ENCODE measurements around the gene FLNB. TPM values are rescaled to one million over a fixed set of nuclear protein-coding genes. Genes with fewer than 3 reads are reported as not detected.
A peak's percentile ranks its signal among the peaks of the same experiment; 100 is the strongest.

Gene FLNB
- total and polyA plus RNA-seq, 2 of the 13 experiments (the other 11 are each of a cell fraction or from before 2014, with no cell fraction given): 106 to 130 TPM

- TF ChIP-seq ZBTB2 (CRISPR knock-in tag; IDR thresholded peaks at IDR 0.05; ENCODE audit: low read depth): peak; percentile 48; the same call in 1 of the 2 replicates
- 0 out of 2 replicates have a peak, but pooled peaks have one; percentile 7 for TF ChIP-seq RFX5 (IDR thresholded peaks at IDR 0.05; ENCODE audit: low read depth, low read length)
- peak; percentile 95 for TF ChIP-seq MED8 (CRISPR knock-in tag; IDR thresholded peaks at IDR 0.05; ENCODE audit: insufficient replicate concordance)
- peak; percentile 95 to 96 for TF ChIP-seq EP300 (IDR thresholded peaks at IDR 0.05; ENCODE audit: low read depth in 2 of 2, low read length in 2 of 2)
- TF ChIP-seq EP300 (CRISPR knock-in tag; IDR thresholded peaks at IDR 0.05; ENCODE audit: borderline replicate concordance): peak; percentile 84; the same call in 1 of the 2 replicates
- TF ChIP-seq LCORL (IDR thresholded peaks at IDR 0.05): no peak
- peak; percentile 72 for TF ChIP-seq LCORL (CRISPR knock-in tag; IDR thresholded peaks at IDR 0.05)
- TF ChIP-seq ZSCAN29 (CRISPR knock-in tag; conservative IDR thresholded peaks at IDR 0.05): peak; percentile 80
- TF ChIP-seq HMGXB3 (CRISPR knock-in tag; IDR thresholded peaks at IDR 0.05; ENCODE audit: borderline replicate concordance): peak; percentile 18; the same call in 1 of the 2 replicates
- TF ChIP-seq JUNB (CRISPR knock-in tag; IDR thresholded peaks at IDR 0.05; ENCODE audit: borderline replicate concordance): peak; percentile 54; the same call in 1 of the 2 replicates
- TF ChIP-seq PRDM15 (CRISPR knock-in tag; IDR thresholded peaks at IDR 0.05): peak; percentile 49; the same call in 1 of the 2 replicates
- TF ChIP-seq SALL1 (CRISPR knock-in tag; IDR thresholded peaks at IDR 0.05): peak; percentile 92
- TF ChIP-seq YEATS4 (CRISPR knock-in tag; IDR thresholded peaks at IDR 0.05; ENCODE audit: borderline replicate concordance): peak; percentile 78
- TF ChIP-seq HHEX (CRISPR knock-in tag; IDR thresholded peaks at IDR 0.05): peak; percentile 31; the same call in 1 of the 2 replicates
- 0 out of 2 replicates have a peak, but pooled peaks have one; percentile 70 for TF ChIP-seq ELF4 (CRISPR knock-in tag; IDR thresholded peaks at IDR 0.05; ENCODE audit: borderline replicate concordance)
- TF ChIP-seq NR2F1 (CRISPR knock-in tag; IDR thresholded peaks at IDR 0.05): 0 out of 4 replicates have a peak, but pooled peaks of 1 of the 2 experiments have one; percentile 29
- peak; percentile 58 for TF ChIP-seq THAP11 (CRISPR knock-in tag; IDR thresholded peaks at IDR 0.05)
- no peak for TF ChIP-seq MAZ (IDR thresholded peaks at IDR 0.05; ENCODE audit: borderline replicate concordance, low read depth, low read length)
- peak; percentile 58 for TF ChIP-seq MAZ (CRISPR knock-in tag; IDR thresholded peaks at IDR 0.05; ENCODE audit: low read depth)
Observed at GRCh38 chr3:58101499-58102389, 93.5 kb downstream of the FLNB start (continued).
